Germinal center (tissue), 1 donor: ENCODE results near the gene BTN1A1.
"Not testable (repeated sequence)": the region's sequence is repeated elsewhere in the genome, so short reads cannot be mapped to it uniquely, and the experiment has no call there.

Experiments used
- DNase-seq: peaks from one replicate; pipeline ENCODE4 v3.0.0; 2012; ENCODE audit warnings: mixed read lengths, low spot score

The BTN1A1 gene

DNA sequence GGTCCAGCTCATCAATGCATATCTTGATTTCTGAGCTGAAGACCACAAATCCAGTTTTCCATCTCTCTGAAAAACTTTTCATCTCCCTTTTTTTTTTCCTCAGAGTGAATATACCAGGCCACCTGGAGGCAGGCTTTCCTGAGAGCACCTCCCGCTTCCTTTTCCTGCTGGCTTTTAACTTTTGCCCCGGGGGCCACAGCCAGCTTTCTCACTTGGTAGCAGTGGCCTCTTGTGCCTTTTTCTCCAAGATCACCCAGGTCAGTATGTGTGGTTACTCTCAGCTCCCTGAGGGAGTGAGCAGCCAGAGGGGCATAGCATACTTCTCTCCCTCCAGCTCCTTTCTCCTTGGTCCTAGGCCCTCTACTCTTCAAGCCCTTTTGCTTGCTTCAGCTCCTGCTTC, at the start of gene BTN1A1:
TSS of gene BTN1A1 (plus strand) at position 202 of the 400 bp plus-strand sequence. CDS start 984 bp downstream, outside the sequence.
- DNase-seq = no peak

GRCh38 chr6:26452631-26453235, 47.4 kb upstream of the BTN1A1 start:
- no peak for DNase-seq

- DNase-seq = no peak
Observed at GRCh38 chr6:26454631-26455030, 45.5 kb upstream of the BTN1A1 start.

DNA sequence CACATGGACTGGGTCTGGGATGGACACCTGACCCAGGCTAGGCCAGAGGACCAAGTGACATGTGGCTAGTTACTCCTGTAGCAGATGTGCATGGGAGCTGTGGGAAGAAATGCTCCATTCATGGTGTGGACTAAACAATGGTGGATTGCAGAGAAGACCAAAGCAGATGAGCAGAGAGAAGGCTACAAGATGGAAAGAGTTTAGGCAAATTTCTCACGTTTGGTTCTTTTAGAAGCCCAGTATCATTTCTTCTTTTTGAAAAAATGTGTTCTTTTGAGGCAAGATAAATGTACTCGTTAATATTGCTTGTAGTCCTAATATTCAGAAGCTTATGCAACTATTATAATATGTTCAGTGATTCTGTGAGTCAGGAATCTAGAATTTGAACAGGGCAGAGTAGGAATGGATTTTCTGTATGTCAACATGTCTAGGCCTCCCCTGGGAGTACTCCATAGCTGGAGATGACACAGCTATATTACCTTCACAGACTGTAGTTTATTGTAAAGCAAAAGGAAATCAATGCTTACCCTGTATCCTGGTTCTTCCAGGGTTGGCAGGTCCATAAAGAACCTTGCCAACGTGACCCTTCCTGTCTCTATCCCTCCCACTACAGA, 44.6 kb upstream of the BTN1A1 start:
- no peak for DNase-seq

DNA sequence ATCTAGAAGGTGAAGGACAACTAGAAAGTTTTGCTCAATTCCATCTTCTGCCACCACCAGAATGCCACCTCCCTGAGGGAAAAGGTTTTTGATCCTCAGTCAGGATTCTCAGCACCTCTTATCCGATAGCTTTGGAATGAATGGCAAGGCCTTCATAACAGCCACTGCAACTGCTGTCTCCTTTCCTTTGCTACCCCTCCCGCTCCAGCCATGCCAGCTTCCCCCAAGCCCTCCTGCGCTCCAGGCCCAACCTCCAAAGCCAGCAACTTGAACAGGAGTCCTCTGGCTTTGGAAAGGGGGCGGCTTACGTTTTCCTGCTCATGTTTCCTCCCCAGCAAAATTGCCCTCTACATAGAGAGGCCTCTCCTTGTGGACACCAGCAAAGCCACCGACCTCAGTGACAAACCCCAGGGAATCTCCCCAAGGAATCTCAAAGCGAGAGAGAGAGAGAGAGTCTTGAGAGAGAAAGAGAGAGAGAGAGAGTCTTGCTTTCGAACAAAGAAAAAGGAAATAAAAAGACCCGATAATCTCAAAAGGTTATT, 42.8 kb upstream of the BTN1A1 start:
- no peak for DNase-seq

- DNase-seq = peak; percentile 92
Observed at GRCh38 chr6:26457806-26458688, 42.1 kb upstream of the BTN1A1 start, which contains the start of gene BTN2A1. BTN2A1 (plus strand) TSS chr6:26457955; CDS start chr6:26458637, 682 bp downstream.

DNA sequence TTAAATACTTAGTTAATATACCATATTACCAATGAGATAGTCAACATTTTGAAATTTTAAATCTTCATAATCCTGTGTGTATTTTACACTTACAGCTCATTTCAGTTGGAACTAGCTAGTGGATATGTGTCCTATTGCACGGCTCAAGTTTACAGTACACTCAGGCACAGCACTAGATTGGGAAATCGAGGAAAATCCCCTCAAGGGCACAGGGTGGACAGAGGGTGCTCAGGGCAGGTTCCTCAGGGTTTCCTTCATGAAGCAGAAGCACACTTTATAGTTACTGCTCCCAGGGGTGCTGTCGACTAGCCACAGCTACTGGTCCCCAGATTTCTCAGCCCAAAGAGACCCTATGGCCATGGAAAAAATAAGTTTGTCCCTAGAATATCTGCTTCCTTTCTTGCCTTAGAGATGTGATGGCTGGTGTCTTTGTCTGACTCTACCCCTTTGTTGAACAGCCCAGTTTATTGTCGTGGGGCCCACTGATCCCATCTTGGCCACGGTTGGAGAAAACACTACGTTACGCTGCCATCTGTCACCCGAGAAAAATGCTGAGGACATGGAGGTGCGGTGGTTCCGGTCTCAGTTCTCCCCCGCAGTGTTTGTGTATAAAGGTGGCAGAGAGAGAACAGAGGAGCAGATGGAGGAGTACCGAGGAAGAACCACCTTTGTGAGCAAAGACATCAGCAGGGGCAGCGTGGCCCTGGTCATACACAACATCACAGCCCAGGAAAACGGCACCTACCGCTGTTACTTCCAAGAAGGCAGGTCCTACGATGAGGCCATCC, 40.9 kb upstream of the BTN1A1 start:
- no peak for DNase-seq

- not testable (repeated sequence) for DNase-seq
Observed at GRCh38 chr6:26461353-26461752, 38.8 kb upstream of the BTN1A1 start.

DNA sequence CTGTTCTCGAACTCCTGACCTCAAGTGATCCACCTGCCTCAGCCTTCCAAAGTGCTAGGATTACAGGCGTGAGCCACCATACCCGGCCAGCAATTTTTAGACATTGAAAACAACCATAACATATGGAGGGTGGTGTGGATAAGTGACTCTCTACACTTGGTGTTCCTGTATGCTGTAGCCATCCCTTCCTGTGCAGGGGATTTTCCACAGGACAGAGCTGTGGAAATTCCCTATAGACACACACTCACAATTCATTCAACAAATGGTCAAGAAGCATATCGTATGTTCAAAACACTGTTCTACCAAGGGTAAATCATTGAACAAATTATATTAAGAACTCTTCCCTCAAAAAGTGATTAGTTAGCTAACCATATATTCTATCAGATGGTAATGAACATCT, 36.1 kb upstream of the BTN1A1 start:
- DNase-seq = no peak

- no peak for DNase-seq
Observed at GRCh38 chr6:26464416-26465131, 35.5 kb upstream of the BTN1A1 start.

DNA sequence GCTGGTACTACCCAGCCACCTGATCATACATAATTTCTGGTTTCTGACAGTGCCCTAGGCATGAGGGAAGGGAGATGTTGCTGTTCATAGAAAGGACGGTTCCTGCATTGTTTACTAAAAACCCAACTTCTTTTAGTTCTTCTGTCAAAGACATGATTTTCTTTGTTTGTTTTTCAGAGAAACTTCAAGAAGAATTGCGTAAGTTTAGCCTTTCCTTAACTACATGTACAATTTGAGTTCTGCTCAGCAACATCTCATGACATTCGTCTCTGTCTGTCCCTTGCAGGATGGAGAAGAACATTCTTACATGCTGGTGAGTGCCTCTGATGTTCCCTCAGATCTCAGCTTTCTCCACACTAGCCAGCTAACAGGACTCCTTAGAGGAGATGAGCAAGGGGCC, 34.3 kb upstream of the BTN1A1 start:
- no peak for DNase-seq

DNA sequence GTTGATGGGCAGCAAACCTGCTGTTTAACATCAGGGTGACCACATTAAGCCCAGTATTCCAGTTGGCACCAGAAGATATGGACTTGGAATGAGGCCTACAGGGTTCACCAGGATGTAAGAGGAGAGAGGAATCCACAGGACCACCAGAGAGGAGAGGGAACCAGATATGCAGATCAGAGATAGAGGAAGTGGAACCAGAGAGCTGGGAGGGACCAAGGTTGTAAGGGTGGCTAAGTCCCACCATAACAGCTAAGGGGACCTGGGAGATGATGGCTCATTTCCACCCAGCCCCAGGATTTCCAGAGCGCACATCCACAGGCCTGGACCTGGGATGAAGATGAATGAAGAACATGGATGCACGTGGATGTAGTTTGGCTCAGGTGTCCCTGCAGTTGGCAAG, 31.3 kb upstream of the BTN1A1 start:
- DNase-seq = no peak

DNA sequence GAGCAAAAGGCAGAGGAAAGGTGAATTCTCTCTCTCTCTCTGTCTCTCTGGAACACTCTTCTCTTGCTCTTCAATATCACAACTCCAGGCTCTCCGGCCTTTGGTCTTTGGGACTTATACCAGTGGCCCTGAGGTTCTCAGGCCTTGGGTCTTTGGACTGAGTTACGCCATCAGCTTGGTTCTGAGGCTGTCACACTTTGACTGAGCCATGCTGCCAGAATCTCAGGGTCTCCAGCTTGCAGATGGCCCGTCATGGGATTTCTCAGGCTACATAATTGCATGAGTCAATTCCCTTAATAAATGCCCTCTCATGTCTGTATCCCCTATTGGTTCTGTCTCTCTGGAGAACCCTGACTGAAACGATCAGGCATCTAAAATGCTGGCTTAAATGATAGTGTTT, 29.5 kb upstream of the BTN1A1 start:
- DNase-seq = no peak

DNA sequence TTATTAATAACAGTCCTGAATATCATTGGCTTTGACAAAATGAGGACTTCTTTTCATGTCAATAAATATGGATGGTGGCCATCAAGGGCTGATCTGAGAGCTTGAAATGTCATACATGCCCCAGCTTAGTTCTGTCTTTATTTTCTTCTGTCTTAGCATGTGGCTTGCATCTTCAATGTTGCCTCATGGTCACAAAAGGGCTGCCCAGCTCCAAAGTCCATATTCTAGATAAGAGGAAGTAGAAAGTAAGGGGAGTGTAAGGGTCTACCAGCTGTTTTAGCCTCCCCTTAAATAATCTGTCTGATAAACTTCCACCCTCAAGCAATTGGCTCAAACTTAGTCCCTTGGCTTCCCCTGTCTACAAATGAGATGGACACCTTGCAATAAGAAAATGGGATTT, 28.1 kb upstream of the BTN1A1 start:
- no peak for DNase-seq

DNA sequence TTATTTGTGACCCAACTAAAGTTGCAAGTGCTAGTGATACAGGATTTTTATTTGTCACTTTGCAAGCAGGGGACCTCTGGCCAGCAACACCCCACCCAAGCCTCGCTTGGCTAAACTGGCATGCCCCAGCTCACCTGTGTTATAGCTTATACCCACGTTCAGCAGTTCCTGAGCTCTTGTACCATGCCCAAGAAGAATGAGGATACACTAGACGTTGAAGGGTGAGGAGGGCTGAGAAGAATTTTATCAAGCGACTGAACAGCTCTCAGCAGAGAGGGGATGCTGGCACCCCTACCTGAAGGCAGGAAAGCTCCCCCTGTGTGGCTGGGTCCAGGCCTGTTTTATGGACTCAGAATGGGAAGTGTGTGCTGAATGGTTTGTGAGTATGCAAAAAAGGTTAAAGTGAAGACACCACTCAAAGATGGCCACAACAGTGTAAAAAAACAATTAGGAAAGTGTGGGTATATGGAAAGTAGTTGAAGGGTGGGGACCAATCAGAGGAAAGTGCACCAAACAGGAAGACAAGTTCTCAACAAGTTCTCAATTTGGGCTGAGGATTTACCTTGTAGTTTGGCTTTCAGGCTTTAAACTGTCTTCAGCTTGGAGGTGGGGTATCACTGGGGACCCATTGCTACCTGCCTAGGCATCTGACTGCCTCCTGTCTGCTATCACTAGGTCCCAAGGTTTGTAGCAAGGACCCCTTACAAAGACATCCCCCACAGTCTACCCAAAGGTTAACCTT, 27.4 kb upstream of the BTN1A1 start:
- DNase-seq = no peak

GRCh38 chr6:26473429-26473757, 26.7 kb upstream of the BTN1A1 start:
- no peak for DNase-seq

DNA sequence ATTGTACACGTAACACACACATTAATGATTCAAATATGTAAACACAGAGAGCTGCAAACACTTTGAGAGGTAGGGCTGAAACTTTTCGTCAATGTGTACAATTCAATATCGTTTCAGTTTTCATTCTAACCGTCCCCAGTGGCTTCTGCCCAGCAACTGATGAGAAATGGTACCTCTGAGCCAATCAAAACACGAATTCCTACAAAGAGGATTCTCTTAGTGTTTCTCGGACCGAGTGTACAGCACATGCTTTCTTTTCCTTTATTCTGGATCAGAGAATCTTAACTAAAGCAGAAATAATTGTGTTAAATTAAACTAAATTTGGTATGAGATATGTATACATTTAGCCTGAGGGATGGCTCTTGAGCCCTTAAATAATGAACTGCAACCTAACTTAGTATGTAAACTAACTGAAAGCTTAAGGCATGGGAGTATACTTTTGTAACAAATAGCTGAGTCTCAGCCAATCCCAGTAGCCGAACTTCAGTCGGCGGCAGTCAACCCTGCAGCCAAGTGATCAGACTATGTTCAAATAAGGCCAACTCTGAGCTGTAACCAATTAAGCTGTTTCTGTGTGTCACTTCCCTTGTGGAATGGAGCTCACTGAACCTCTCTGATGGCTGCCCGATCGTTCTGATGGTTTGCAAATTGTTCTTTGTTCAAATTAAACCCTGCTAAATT, 26.2 kb upstream of the BTN1A1 start:
- DNase-seq = peak; percentile 87

GRCh38 chr6:26474439-26474881, 25.6 kb upstream of the BTN1A1 start:
- no peak for DNase-seq

DNA sequence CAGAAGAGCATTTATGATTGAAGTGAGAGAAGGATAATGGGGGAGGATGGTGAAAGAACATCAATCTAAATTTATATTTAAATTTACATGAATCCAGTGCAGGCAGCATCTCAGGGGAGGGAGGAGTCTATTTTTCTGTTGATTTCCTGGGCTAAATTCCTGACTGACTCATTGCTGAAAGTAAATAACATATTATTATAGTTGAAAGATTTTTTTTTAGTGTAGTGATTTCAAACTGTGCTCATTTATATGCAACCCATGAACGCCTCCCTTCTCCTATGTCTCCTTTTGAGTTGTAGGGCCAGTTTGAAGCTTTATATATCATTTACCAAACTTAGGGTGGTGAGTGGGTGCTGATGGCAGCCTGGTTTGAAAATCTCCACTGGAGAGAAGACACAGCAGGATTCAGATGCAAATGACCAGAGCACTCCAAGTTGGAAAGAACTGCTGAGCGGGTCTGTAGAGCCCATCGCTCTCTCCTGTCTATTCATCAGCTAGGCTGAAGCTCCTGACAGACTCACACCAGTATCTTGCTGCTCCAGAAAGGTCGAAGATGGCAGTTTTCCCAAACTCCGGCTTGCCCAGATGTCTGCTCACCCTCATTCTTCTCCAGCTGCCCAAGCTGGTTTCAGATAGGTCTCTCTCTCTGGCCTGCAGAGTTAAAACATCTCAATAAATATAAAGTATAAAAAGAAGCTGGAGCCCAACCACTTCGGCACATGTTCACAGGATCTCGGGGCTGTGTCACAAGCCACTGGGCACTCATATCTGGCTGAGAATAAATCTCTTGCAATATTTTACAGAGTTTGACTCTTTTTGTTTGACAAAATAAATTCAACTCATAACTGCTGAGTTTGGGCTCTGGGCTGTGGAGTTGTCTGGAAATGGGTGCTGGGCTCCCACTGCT, 24.0 kb upstream of the BTN1A1 start:
- DNase-seq = no peak
